Activated CD4-positive, alpha-beta T cell treated with anti-CD3 and anti-CD28 coated beads for 4 hours (primary cell): Measurements from ENCODE around the gene CFAP53.
A peak's percentile ranks its signal among the peaks of the same experiment; 100 is the strongest.
"Not testable (repeated sequence)": the region's sequence is repeated elsewhere in the genome, so short reads cannot be mapped to it uniquely, and the experiment has no call there.

ENCODE experiments used
- DNase-seq, 2 donors: peaks; one replicate each; pipeline ENCODE4 v3.0.0-alpha.2; 2020

Gene CFAP53

DNA sequence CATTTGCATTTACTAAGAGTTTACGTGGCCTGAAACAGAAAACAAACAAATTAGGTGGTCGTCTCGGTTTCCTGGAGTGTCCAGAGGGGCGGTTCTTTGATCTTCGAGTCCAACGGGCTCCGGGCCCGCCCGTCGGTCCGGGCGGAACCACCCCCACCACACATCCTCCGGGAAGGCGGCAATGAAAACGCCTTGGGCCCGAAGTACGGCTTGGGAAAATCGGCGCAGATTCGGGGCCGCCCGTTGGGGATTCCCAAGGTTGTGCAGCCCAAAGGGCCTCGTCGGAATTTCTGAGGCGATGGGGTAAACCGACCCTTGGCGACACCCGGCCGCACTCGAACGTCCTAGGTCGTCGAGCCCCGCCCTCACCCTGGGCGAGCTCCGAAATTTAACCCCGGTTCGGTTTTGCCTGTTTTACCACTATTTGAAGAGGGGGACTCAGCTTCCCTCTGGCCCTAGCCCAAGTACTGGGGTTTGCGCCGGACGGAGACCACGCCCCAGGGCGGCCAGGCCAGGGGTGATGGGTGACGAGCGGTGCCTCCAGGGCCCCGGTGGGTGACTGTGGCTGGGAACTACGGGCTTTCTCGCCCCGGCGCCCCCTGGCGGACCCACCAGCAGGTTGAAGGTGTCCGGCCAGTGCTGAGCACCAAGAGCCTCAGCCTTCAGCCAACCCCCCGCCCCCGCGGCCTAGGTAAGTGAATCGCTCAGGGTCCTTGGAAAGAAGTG is 1.9 kb upstream of the CFAP53 start:
- peak; percentile 76 to 78 for DNase-seq

DNA sequence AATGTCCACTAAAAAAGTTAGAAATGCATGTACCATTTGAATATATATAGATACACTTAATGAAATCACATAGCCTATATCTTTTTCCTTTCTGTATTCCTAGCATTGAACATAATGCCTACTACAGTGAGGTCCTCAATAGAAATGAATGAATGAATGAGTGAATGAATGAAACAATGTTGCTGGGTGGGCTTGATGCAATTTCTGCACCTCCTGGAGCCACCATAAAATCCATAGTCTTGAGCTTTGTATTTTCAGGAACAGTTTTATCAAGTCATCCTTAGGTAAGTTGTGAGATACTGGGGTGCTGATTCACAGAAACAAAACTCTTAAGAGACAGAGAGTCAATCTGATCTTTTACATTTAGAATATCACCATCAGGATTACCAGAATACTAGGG is 3.3 kb downstream of the CFAP53 start:
- no peak for DNase-seq

- DNase-seq: no peak
Measured at GRCh38 chr18:50250935-50251334, 15.4 kb downstream of the CFAP53 start.

DNA sequence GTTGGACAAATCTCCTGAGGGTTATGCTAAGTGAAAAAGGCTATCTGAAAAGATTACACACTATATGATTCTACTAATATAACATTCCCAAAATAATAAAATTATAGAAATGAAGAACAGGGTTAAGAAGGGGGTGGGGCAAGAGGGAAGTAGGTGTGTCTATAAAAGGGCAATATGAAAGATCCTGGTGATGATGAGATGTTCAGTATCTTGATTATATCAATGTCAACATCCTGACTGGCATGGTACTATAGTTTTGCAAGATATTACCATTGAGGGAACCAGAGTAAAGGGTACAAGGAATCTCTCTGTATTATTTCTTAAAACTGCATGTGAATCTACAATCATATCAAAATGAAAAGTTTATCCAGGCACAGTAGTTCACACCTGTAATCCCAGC is 16.7 kb downstream of the CFAP53 start:
- DNase-seq: no peak

DNA sequence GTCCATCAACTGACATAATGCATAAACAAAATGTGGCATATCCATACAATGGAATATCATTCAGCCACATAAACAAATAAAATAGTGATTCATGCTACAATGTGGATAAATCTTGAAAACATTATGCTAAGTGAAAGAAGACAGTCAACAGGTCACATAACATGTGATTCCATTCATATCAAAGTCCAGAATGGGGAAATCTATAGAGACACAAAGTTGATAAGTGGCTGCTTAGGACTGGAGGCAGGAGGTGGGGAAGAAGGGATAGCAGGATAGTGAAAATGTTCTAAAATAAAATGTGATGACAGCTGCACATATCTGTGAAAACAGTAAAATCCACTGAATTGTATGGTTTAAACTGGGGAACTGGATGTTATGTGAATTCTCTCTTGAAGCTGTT is 18.7 kb downstream of the CFAP53 start:
- DNase-seq: no peak

DNA sequence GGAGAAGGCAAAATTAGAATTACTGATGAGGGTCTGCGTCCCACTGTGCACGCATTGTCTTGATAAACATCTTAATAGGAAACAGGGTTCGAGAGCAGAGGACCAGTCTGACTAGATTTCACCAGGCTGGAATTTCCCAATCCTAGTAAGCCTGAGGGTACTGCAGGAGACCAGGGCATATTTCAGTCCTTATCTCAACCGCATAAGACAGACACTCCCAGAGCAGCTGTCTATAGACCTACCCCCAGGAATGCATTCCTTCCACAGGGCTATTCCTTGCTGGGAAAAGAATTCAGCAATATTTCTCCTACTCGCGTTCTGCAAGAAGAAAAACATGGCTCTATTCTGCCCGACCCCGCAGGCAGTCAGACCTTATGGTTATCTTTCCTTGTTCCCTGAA is 24.5 kb downstream of the CFAP53 start:
- not testable (repeated sequence) for DNase-seq

- no peak for DNase-seq
Measured at GRCh38 chr18:50240080-50240563, 26.2 kb downstream of the CFAP53 start.

DNA sequence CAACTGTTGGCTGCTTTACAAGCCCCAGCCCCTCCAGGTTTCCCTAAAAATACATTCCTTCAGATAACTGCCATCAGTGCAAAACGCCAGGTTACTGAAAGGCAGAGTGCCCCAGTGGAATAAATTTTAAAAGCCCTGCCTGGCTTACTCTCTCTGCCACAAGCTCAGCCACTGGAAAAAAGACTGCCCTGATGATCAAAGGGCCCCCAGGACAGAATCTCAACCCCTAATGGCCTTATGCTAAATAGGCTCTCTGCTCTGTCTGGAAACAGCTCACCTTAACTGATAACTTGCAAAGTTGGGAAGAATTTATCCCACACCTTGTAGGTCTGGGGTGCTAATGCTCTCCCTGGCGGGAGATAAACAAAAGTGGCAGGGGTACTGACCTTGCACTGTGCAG is 33.9 kb downstream of the CFAP53 start:
- no peak for DNase-seq

GRCh38 chr18:50231621-50232020 is 34.7 kb downstream of the CFAP53 start:
- DNase-seq: no peak

DNA sequence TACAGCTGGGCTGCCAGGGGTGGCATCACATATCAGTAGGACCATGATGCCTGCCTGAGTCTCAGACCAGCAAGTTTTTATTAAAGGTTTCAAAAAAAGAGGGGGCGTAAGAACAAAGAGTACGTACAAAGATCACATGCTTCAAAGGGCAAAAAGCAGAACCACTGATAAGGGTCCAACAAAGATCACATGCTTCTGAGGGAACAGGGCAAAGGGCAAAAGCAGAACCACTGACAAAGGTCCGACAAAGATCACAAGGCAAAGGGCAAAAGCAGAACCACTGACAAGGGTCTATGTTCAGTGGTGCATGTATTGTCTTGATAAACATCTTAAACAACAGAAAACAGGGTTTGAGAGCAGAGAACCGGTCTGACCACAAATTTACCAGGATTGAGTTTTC is 46.0 kb downstream of the CFAP53 start:
- DNase-seq: not testable (repeated sequence)

DNA sequence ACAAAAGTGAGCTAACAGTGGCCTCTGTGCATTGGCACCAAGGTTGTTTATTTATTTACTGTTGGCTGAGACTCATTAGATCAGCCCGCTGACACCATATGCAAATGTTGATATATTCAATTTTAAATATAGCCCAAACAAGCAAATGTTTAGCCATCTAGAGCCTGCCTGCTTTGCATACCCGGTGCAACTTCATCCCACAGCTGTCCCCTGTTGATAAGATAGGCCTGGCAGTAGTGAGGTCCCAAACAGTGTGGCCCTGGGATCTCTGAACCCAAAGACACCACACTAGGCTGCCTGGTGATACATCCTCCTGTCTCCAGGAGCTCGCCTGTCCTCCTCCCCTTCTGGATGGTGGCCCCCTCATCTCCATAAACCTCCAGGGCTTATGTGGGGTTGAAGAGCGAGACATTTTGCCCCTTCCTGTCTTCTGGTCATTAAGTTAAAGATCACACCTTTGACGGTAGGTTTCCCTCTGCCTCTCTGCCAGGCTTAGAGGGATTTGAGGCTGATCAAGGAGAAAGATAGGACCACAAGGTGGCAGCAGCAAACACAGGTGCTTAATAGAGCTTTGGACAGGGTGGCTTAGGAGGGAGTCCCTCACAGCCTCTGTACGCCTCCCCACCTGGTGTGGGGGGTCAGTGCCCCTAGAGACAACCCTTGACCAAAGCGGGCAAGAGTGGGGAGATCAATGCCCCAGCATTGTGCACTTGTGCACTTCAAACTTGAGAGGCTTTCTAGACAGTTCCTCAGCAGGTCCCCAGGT is 47.7 kb downstream of the CFAP53 start:
- DNase-seq: peak; percentile 12 to 38

DNA sequence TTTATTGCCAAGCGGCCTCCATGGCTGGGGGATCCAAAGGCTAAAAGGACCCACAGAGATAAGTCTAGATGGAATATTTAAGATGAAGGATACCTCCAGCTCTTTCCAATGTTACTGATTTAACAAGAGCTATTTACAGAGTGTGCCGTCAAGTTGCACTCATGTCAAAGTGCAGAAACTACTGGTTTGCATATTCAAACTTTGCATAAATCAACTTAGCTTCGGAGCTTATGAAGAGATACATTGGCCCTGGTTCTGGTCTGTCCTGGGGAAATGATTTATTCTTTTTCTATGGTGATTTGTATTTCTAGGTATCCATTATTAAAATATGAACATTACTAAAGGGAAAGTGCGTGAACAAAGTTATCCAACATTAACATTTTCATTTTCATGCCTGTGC is 57.0 kb downstream of the CFAP53 start:
- no peak for DNase-seq

DNA sequence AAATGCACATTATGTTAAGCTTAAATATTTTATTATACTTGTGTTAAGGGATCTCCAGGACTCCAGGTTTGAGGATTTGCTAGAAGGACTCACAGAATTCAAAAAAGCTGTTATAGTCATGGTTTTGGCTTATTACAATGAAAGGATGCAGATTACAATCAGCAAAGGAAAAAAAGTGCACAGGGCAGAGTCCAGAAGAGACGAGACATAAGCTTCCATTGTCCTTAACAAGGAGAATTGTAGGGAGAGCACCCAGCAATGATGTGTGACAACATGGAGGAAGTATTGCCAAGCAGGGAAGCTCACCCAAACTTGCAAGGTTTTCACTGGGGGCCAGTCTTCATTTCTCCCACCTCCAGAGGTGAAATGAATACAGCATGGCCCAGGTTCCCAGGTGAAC is 58.6 kb downstream of the CFAP53 start:
- no peak for DNase-seq

GRCh38 chr18:50203801-50204604 is 62.3 kb downstream of the CFAP53 start:
- DNase-seq: no peak

- no peak for DNase-seq
Measured at GRCh38 chr18:50201476-50202018, 64.7 kb downstream of the CFAP53 start.

DNA sequence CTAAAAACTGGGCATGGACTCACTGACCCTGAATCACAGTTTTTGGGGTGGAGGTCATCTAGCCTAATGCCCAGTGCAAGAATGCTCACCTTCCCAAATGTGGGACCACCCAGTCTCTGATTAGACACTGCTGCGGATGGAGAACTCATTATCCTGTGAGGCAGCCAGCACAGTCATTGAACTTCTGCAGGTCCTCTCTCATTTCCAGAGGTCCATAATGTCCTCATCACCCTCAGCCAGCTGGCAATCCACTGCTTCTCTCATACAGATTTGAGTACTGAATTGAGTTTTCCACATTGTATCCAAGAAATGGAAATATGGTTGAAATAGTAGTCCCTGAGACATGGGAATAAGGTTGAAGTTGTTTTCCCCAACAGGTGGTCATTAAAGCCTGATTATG is 66.4 kb downstream of the CFAP53 start:
- DNase-seq: no peak

DNA sequence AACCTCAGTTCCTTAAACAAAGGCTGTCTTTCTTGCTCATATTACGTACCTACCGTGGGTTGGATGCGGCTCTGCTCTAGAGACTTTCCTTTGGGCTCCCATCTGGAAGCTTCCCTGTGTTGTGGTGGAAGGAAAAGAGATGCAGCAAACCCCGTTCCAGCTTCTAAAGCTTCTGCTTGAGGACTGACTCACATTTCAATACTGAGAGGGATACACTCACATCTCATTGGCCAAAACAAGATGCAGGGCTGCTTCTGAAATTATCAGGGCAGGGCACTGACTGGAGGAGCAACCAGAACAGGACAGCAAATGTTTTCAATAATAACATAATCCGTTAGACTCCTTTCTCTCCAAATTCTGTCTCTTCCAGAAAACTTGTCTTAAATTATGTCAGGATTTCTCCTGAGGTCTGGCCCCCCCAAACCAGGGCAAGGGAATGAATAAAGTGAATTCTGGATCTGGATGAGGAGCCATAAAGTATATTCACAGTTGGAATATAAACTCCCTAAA is 66.9 kb downstream of the CFAP53 start:
- no peak for DNase-seq

DNA sequence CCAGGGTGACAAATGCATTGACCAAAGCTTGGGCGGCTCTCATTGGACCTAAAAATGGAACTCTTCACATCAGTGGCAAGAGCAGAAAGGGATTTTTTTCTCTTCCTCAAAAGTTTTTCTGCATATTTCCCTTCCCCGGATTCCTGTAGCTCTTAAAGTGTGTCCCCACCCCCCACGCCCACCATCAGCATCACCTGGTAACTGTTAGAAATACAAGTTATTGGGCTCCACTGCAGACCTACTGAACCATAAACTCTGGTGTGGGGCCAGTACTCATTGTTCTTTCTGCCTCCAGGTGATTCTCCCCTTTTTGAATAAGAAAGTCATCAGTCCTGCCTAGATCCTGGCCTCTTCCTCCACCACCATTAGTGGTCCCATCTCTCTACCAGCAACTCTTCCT is 70.0 kb downstream of the CFAP53 start:
- no peak for DNase-seq

- no peak for DNase-seq
Measured at GRCh38 chr18:50195689-50196088, 70.6 kb downstream of the CFAP53 start.

DNA sequence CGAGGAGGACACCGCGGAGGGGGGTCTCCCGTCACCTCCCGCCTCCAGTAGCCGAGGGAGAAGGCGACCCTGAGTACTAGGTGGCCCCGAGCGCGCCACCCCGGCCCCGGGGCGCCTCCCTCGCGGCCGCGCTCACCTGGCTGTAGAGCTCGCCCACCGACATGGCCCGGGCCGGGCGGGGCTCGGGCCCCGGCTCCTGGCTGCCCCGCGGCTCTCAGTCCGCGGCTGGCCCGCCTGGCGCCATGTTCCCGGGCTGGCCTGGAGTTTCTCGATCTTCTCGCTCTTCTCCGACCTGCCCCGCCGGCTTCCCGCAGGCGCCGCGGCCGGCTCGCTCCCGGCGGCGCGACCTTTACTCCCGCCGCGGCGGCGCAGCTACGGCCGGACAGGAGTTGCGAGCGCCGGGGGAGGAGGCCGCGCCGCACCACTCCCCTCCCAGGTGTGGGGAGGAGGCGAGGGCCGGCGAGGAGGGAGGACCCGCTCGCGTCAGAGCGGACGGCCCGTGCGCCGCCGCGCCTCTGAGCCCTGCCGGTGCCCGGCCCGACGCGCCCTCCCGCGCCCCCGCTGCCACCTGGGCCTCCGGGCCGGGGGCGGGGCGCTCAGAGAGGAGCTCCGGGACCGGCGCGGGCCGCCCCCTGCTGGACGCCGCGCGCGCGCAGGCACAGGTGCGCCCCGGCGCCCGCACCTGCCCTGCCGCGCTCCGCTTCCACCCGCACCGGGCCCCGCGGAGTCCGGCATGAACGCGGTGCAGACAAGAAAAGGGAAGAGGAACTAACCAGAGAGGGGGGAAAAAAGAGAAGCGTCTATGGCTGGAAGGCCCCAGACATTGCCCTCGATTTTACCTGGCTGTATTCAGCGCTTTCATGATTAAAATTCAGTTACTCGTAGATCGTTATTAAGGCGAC is 71.4 kb downstream of the CFAP53 start, which contains the start of gene MYO5B:
Gene MYO5B, minus strand, starts transcription at position 517 of the 902 bp plus-strand sequence. Its CDS starts 354 bp downstream, at position 163.
- DNase-seq: peak; percentile 38 to 57

GRCh38 chr18:50193796-50194630 is 72.3 kb downstream of the CFAP53 start:
- no peak for DNase-seq
